HK-2 (cell line): ENCODE measurements around the gene ROR2.

ENCODE experiments used
- DNase-seq: peaks from one replicate; pipeline ENCODE4 v3.0.0-alpha.2; 2018; ENCODE audit not compliant: unreplicated experiment

ROR2 gene

GRCh38 chr9:91681461-91682305 lies 268.3 kb downstream of the ROR2 start:
- peak; percentile 66 for DNase-seq

- no peak for DNase-seq
Observed at GRCh38 chr9:91680998-91681397, 269.0 kb downstream of the ROR2 start.

DNA sequence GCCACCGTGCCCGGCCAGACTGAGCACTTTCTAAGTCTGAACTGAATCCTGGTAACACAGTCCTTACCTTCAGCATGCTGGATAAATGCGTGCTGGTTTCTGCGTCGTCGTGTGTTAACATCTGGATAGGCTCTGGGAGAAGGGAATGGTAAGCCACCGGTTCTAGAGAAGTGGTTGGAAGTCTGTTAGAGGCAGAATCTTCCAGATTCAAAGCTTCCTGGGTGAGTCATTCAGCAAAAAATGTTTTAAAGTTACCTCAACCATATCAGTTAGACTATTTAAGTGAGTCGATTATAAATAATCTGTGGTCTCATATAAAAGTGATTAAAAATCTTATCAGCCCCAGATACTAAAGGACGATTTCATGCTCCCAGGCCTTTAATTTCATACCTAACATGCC lies 269.9 kb downstream of the ROR2 start:
- no peak for DNase-seq

DNA sequence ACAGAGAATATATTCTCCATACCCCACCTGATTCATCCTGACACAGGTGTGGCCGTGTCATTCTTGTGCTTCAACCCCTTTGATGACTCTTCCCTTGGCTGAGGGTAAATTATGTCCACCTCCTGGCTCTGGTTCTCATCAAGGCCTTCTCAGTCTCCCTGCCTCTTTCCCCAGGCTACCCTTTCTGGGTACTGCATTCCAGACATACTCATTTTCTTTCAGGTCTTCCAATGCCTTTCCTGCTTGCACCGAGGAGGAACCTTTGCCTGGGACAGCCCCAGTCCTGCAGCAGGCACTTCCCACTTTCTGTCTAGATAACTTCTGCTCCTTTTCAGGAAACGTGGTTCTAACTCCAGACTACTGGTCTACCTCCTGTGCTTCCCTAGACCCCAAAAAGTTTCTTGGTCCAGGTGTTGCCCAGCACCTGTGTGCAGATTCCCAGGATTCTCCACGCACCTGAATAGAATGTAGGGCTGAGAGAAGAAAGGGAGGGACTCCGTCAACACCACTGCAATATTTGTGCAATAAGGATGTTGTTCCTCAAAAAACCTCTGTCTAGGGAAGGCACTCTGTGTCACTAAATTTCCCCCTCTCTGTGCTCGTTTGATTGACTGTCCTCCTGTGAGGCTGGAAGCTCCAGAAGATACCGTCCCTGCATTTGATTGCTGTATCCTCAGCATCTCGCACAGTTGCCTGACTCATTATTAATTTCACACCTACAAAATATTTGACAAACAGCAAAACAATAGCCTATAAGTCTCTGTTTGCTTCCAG lies 271.0 kb downstream of the ROR2 start:
- no peak for DNase-seq

DNA sequence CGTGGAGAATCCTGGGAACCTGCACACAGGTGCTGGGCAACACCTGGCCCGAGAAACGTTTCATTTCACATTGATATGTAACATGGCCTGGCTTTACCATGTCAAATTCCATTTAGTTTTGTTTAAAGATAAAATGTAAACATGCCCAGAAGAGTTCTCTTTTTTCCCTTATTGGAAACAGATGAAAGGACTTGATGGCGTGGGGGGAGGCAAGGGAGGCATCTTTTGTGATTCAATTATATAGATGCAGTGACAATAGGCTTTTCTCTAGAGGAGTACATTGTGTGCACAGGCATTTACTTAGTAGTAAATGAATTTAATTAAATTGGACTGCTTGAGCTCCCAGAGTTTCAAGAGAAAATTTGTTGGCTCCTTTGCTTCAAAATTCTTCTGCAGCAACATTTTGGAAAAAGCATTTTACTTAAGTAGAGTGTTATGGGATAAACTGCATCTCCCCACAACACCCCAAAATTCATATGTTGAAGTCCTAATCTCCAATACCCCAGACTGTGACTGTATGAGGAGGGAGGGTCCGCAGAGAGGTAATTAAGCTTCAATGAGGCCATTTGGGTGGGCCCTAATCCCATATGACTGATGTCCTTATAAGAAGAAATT lies 272.1 kb downstream of the ROR2 start:
- DNase-seq = no peak

DNA sequence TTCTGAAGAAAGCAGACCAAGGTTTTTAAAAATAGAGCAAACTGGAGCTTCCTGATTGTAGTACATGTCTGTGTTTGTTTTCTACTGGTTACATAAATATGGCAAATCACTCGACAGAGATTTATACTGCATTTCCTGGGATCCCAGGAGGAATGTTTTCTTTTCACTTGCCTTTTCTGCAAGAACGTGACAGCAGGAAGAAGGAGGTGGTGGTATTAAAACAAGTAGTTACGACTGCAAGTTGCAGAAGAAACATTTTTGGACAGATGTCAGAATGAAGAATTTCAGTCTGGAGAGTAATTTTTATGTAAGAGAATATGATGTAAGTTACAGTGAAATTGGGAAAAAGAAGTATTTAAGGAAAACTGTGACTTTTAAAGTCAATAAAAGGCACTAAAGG lies 272.7 kb downstream of the ROR2 start:
- DNase-seq = no peak

DNA sequence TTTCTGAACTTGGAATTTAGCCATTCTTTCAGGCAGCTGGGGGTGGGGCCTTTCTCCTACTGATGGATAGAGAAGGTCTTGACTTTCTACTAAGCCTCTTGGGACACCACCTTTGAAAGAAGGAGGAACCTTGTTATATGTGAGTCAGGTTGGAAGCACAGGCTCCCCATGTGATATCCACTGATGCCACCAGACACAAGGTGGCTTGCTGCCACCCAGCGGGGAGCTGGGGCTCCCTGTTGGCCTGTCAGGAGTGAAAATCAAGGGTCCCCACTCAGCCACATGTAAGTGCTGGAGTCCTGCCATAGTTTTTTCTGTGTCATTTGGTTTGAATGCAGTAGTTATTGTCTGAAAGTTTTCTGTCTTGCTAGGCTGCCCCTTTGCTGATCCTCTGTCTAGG lies 274.0 kb downstream of the ROR2 start:
- DNase-seq = no peak

DNA sequence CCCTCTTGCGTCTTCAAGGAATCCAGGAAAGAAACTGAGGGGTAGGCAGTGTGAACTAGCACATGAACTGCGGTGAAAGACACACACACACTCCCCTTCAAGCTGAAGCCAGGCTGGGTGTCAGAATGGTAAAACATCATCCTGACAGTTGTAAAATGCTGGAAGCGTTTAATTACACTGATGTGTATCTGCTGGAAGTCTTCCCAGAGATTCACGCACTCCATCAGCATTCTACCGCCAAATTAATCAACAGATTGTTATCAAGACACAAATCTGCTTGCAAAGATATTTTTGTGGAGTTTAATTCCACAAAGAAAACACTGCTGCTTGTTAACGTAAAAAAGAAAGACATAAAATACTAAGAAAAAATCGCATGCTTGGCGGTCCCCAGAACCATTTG lies 285.4 kb downstream of the ROR2 start:
- no peak for DNase-seq

DNA sequence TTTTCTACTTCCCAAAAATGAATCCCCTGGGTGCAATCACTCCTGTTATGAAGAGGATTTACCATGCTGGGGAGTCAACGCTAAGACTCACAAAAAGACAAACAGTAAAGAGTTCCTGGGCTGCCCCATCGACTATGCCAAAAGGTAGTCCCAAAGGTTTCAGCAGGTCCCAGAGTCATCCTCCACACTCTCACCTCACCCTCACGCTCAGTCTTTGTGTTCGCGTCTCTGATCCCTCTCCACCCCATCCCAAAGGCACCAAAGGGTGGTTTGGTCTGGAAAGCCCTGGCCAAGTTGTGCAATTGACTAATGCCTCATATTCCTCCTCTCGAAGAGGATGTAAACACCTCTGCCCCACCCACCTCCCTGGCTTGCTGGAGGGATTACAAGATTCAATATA lies 286.2 kb downstream of the ROR2 start:
- no peak for DNase-seq

- DNase-seq = no peak
Observed at GRCh38 chr9:91661451-91661850, 288.6 kb downstream of the ROR2 start.

GRCh38 chr9:91660521-91660920 lies 289.5 kb downstream of the ROR2 start:
- DNase-seq = no peak

GRCh38 chr9:91659529-91660495 lies 290.2 kb downstream of the ROR2 start:
- DNase-seq = no peak

DNA sequence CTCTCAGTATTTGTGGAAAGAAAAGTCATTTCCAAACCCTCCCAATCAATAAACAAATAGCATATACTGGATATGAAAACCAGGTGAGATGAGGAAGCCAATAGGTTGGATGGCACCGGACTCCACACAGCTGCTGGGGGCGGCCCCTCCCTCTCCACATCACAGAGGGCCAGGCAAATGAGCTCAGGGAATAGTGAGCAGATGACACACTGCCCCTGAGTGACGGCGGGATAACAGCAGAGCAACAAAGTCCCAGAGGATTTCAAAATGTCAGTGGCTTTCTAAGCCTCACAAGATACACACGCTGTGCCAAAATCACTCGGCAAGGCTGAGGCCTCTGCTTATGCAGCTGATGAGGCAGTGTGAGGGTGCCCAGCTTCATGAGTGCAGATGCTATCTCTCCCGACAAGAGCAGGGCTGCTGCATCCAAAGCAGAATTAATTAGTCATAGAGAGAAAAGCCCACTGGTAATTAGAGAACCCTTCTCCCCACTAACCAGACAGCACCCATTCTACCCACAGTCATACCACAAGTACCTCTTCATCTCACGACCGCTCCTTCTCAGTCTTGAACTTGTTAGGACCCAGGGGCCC lies 291.4 kb downstream of the ROR2 start:
- no peak for DNase-seq

GRCh38 chr9:91657501-91657900 lies 292.5 kb downstream of the ROR2 start:
- no peak for DNase-seq

DNA sequence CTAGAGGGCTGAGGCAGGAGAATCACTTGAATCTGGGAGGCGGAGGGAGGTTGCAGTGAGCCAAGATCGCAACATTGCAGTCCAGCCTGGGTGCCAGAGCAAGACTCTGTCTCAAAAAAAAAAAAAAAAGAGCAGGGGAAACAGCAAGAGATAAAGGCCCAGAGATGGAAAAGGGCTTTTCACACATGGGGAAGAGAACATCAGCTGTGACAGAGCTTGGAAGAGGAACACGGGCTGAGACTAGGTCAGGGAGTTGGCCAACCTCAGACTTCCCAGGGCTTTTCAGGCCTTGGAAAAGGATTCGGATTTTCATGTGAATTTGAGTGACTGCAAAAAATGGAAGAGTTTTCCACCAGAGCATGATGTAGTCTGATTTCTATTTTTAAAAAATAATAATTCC lies 294.4 kb downstream of the ROR2 start:
- no peak for DNase-seq

GRCh38 chr9:91655215-91655614 lies 294.8 kb downstream of the ROR2 start:
- no peak for DNase-seq

GRCh38 chr9:91654527-91654926 lies 295.5 kb downstream of the ROR2 start:
- DNase-seq = no peak

- no peak for DNase-seq
Observed at GRCh38 chr9:91647371-91647770, 302.7 kb downstream of the ROR2 start.

DNA sequence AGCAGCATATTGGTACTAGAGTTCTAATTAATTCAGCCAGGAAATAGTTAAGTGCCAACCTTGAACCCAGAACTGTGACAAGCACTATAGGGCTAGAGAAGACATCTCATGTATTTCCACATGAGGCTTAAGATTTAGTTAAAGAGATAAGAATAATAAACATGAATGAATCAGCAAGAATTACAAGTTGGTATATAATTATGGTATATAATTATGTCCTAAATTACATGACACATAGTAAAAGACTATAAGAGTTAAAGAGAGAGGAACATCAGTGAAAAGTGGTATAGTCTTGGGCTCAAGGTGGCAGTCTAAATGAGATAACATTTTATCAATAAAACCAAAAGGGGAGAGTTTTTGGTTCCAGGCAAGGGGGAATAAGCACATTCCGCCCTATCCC lies 303.3 kb downstream of the ROR2 start:
- DNase-seq = no peak

DNA sequence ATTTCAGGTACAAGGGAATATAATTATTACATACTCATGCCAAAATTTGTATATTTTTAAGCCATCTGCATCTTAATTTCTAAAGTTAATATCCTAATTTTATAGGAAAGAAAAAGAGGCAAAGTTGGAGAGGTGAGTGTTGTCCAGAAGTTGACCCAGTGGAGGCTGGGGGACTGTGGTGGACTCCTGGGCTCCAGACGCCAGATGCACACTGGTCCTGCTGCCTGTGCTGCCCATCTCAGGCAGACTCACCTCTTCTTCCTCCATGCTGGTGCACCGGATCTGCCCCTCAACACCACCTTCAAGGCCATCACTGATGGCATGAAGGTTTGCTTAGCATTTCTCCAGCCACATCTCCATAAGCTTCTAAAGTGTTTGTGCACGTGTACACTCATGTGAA lies 305.6 kb downstream of the ROR2 start:
- DNase-seq = no peak

DNA sequence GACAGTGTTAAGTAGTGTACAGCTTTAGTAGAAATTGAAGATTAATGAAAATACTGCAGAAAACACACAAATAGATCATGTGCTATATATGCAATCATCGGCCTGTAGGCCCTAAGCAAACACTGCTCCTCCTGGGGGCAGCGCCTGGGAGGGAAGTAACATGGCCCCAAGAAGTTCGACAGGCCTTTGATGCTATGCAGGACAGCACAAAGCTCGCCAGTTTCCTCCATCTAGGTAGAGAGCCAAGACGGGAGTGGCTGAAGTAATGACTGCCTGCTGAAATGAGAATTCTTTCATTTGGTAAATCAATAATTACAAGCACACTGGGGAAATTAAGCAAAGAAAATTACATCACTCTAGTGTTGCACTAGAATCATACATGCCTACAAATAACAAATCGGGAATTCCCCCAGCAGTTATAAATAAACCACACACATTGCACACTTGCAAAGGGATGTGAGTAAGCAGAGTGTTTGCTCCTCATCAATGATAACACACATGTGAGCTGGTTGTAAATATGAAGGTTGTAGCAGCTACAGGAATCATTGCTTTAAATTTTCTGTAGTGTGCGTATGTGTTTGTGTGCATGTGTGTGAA lies 306.4 kb downstream of the ROR2 start:
- DNase-seq = no peak
